HG02870 (cell line): ENCODE data around the gene EMILIN3.

Source experiments
- ATAC-seq: cut with Tn5 transposase; IDR thresholded peaks from one replicate; pipeline ENCODE4 v1.9.1; 2021; ENCODE audit warnings: mild to moderate bottlenecking, moderate library complexity; ENCODE audit not compliant: unreplicated experiment

The EMILIN3 gene

DNA sequence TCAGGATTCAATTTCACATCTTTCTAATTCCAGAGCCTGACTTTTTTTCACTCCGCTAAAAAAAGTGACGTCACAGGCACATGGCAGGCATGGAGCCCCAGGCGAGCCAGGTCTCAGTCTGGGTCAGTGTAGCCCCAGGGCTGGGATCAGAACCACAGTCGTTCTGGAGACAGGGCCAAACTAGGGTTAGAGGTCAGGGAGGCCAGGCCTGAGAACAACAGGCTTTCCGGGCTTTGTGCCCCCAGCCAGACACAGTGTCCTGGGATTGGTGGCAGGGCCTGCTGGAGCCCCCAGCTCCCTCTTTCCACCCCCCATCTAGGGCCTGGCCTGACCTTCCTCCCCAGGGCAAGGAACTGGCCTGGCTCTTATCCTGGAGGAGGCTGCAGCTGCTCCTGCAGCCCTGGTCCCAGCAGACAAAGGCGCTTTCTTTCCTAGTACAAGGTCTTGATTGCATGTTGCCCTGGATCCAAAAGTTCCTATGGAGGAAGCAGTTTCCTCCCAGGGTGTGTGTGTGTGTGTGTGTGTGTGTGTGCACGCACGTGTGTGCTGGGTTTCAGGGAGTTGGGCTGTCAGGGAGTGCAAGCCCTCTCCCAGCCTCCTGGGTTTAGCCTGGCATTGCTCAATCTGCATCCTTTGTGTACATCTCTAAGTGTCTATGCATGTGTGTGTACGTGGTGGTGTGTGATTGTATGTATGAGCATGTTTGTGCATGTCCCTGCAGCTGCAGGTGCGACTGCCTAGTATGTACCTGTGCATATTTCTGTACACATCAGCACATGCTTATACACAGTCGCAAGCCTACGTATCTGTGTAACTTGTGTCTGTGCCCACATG, 26.5 kb upstream of the EMILIN3 start:
- ATAC-seq = no peak

GRCh38 chr20:41392295-41392694, 25.7 kb upstream of the EMILIN3 start:
- no peak for ATAC-seq

GRCh38 chr20:41391587-41392001, 25.0 kb upstream of the EMILIN3 start:
- ATAC-seq = no peak

- no peak for ATAC-seq
Measured at GRCh38 chr20:41390889-41391288, 24.3 kb upstream of the EMILIN3 start.

GRCh38 chr20:41387444-41387851, 20.8 kb upstream of the EMILIN3 start:
- no peak for ATAC-seq

DNA sequence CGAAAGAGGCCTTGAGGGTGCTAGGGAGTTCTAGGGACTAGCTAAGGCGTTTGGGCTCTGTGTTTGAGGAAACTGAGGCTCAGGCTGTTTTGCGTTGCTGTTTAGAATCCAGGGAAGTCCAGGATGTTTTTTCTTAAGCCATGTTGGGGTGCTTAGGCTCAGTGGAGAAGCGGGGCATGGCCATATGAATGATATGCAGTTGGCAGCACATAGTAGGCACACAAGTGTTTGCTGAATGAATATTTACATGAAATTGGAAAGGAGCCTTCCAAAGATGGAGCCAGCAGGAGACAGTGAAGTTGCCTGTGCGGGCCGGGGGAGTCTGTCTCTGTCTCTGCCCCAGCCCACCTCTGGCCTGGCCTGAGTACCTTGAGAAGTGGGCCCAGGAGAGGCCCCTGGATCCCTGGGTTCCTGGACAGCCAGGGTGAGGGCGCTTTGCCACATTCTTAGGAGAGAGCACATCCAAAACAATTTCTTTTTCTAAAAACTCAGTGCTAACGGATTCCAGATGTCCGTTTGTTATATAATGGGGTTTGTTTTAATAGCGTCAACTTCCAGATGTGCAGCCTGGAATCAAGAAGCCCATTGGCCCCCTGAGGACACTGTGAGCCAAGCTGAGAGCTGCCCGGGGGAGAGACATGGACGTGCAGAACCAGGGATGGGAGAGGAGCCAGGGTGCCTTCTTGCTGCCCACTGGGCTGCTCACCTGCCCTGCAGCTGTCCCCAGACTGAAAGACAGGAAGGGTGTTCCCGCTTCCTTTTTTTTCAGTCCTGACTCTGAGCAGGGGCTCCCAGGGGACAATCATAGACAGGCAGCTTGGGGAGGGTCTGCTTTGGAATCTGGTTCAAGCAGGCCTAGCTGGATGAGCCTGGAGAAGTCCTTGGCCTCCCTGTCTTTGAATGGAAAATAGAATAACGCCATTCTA, 20.1 kb upstream of the EMILIN3 start:
- ATAC-seq = no peak

DNA sequence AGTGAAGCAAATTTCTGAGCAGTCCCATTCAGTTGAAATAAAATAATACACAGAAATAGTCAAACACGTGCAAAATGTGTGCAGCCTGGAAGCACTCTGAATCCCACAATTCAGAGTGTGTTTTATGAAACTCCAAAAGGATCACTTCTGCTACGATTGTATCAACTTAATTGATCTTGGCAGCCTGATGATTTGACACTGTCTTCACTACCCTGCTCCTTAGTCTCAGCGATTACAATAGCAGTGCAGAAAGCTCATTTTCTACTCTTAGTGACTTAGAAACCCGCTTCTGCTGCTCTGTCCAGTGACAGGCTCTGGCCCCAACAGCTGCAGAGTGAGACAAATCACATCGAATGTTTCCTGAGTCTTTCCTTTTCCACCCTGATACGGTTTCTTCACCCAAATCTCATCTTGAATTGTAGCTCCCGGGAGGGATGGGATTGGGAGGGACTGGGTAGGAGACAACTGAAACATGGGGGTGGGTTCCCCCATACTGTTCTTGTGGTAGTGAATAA, 16.2 kb upstream of the EMILIN3 start:
- ATAC-seq = no peak

- no peak for ATAC-seq
Measured at GRCh38 chr20:41380551-41381193, 14.1 kb upstream of the EMILIN3 start.

DNA sequence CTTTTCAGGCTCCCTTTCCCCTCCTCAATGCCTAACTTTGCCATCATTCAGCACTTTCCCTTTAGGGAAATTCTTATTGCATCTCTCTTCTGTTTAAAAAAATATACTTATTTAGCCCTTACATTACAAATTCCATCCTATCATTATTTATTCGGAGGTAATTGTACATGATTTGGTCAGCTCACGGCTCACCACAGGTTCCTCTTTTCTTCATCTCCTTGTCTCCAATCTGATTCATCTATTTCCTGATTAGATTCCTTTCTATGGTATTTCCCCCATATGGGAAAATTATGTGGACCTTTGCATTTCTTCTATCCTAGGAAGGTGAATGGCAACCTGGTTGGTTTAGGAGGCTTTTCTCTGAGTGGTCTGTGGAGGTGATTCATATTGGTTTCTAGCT, 12.9 kb upstream of the EMILIN3 start:
- ATAC-seq = no peak

DNA sequence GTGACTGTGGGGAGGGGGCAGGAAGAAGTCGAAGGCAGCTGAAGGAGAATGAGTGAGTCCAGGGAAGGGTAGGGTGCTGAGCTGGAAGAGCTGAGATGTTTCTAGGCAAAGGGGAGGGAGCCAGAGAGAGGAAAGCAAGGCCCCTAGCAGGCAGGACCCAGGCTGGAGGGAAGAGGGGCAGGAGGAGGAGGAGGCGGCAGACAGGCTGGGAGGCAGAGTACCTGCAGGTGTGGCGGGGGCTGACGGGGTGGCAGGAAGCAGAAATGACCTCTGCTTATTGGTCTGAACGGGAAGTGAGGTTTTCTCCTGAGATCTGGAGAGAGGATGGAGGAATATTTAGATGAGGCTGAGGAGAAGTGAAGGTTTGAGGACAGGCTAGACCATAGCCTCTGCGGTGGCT, 10.7 kb upstream of the EMILIN3 start:
- ATAC-seq = no peak

DNA sequence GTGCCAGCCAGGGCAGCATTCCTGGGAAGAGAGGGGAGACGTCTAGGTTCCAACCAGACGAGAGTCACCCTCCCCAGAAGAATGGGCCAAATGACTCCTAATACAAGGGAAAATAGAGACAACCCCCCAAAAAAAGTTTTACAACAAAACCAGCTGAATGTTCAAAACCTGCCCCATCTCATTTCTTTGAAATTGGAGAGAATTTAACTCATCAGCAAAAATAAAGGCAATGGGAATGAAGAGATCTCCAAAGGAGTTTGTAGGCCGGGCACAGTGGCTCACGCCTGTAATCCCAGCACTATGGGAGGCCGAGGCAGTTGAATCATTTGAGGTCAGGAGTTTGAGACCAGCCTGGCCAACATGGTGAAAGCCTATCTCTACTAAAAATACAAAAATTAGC, 9.7 kb upstream of the EMILIN3 start:
- ATAC-seq = no peak

DNA sequence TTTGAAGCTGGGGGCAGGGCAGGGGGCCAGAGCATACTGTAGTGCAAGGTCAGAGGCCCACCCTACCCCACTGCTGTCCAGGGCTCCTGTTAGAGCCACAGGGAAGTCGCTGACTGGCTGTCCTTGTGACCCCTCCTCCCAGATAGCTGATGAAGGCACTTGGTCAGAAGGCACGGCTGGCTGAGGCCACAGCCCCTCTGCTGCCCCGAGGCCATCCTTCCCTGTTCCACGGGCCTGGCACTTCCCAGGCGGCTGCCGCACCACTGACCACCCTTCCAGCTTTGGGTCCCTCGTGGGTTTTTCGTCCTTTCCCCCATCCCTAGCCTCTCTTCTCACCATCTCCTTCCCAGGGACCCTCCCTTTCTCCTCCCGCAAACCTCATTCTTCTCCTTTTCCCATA, 9.2 kb upstream of the EMILIN3 start:
- no peak for ATAC-seq

DNA sequence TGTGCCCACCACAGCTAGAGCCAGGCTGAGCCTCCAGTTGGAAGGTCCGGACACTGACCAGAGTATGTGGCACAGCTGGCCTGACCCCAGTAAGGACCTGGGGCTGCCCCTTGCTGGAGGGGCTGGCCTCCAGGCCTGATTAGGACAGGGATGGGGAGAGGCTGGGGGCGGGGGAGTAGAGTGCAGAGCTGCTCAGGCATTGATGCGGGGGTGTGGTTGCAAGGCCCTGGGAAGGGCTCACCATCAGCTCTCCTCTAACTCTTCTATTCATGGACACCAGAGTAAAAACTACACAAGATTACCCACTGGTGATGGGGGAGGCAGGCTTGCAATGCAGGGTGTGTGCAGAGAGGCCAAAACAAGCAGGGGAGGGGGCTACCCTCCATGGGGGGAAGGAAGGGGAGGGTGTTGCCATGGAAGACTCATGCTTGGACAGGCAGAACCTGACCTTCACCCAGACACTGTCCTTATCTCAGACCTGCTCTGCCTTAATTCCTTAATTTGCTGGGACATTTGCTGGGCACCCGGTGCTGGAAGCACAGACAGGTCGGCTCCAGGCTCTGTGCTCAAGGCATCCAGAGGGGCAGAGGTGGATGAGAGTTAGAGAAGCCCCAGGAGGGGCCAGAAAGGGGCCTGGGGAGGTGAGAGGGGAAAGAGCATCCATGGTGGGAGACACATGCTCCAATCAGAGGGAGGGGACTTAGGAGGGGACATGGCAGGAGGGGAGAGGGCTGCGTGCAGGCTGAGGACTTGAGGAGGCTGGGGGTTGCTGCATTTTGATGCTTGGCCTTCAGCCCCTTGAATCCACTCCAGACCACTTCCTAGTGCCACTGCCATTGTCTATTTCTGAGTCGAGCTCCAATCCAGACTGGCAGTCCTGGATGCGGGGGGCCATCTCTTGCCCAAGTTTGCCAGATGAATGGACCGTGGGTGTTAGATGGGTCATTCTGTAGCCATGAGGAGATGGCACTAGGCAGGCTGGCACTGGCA, 7.6 kb upstream of the EMILIN3 start:
- ATAC-seq = no peak

DNA sequence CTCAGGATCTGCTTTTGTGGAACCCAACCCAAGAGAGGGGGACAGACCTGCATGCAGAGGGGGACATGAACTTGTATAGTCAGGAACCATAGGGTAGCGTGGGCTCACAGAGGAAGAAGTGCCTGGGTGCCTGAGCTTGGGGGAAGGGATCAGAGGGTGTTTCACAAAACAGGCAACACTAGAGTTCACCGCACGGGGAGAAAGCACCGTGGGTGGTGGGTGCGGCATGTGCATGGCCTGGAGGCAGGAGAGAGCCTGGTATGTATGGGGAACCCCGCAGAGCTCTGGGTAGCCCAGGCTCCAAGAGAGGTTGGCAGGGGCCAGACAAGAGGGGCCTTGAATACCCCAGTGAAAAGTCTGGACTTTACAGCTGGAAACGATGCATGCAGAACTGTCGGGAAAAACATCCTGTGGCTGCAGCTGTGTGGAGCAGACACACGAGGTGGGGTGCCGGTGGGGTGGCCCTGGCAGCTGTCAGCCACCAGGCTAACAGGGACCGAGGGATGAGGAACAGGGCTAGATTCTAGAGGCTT, 6.7 kb upstream of the EMILIN3 start:
- no peak for ATAC-seq

GRCh38 chr20:41371371-41371770, 4.8 kb upstream of the EMILIN3 start:
- no peak for ATAC-seq

DNA sequence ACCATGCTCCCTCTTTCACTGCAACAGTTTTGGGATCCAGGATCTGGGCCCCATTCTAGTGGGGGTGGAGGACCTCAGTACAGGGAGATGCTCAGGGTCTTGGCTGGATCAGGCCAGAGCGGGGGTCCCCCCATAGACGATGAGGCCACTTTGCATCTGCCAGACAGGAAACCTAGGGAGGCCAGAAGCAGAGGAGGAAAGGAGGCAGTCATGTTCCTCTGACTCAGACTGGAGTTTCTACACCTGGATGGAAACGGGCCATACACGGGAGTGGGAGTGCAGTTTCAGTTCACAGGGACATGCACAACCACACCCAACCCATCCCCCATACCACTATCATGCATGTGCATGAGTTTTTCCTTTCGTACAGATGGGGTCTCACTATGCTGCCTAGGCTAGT, 3.6 kb upstream of the EMILIN3 start:
- no peak for ATAC-seq

DNA sequence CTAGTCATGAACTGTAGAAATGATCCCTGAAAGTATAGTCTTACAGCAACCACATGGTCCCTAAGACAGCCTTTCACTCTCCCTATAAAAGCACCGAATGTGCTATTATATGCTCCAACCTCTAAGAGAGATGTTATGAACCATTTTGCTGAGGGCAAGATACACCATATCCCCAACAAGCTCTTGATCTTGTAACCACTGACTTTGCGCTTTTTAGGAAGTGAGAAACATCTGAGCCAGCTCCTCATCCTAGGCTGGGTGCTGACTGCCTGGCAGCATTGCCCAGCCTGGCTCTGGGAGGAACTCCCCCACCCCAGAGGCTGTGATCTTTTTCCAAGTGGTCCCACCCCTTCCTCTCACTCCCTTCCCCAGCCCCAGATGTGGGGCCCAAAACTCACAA, 3.1 kb upstream of the EMILIN3 start:
- ATAC-seq = no peak

DNA sequence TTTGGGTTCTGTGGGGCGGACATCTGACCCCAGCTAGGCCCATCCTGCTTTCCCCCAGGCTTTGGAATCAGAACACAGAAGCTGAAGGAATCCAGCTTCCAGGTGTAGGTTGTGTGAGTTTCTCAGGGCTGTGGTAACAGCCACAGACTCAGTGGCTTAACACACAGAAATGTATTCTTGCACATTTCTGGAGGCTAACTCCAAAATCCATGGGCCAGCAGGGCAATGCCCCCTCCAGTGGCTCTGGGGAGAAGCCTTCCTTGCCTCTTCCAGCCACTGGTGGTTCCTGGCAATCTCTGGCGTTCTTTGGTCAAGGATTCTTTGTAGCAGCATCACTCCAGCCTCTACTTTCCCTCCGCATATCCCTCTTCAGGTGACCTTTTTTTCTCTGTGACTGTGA, 1.3 kb upstream of the EMILIN3 start:
- ATAC-seq = no peak

DNA sequence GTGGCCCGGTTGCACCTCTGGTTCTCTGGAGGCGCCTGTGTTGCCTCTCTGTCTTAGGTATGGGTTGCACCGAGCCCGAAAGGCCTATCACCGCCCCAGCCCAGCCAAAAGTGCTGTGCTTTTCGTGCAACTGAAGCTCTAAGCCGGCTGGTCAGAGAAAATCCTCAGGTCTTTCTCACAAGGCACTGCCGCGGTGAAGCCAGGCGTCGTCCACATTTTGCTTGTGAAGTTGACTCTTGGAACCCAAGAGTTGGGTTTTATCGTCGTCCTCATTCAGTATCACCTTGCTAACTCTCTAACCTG, 726 bp upstream of the EMILIN3 start:
- ATAC-seq = no peak
